ENCODE data around the gene KLHDC2.
A peak's percentile ranks its signal among the peaks of the same experiment; 100 is the strongest.

DNA sequence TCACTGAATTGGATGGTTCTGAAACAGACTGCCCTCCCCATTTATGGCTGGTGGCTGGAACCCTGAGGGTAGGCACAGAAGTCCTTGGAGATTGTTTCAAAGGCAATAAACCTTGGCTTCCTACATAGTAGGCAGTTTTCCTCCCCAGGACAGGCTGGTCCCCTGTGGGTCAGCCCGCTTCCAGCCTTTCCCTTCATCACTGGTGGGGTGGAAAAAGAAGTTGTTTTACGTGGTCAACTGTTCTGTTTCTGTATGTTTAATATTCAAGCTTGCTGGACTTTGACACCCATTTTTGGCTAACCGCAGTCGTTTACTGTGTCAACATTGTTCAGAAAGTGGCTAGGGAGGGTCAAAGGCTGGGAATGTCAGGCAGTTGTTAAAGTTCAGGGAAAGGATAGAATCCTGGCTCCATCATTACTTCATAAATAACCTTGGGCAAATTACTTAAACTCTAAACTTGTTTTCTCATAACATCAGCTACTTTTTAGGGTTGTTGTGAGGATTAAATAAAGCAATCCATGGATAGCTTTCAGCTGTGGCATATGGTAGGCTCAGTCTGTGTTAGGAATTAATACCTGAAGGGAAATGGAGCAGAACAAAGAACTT, 2.4 kb downstream of the KLHDC2 start:
- TF ChIP-seq, protein P1, sequence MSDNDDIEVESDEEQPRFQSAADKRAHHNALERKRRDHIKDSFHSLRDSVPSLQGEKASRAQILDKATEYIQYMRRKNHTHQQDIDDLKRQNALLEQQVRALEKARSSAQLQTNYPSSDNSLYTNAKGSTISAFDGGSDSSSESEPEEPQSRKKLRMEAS (IDR thresholded peaks at IDR 0.05): no peak
- peak in 1 of 2 experiments; percentile 37; a peak in 1 of 3 replicates for TF ChIP-seq POLR2A (IDR thresholded peaks at IDR 0.05; ENCODE audit: control extremely low read depth in 1 of 2, low read depth in 2 of 2, low read length in 2 of 2)
- TF ChIP-seq EZH2 (IDR thresholded peaks at IDR 0.05; ENCODE audit: low read depth, low read length, severe bottlenecking): no peak
- TF ChIP-seq, protein P2, sequence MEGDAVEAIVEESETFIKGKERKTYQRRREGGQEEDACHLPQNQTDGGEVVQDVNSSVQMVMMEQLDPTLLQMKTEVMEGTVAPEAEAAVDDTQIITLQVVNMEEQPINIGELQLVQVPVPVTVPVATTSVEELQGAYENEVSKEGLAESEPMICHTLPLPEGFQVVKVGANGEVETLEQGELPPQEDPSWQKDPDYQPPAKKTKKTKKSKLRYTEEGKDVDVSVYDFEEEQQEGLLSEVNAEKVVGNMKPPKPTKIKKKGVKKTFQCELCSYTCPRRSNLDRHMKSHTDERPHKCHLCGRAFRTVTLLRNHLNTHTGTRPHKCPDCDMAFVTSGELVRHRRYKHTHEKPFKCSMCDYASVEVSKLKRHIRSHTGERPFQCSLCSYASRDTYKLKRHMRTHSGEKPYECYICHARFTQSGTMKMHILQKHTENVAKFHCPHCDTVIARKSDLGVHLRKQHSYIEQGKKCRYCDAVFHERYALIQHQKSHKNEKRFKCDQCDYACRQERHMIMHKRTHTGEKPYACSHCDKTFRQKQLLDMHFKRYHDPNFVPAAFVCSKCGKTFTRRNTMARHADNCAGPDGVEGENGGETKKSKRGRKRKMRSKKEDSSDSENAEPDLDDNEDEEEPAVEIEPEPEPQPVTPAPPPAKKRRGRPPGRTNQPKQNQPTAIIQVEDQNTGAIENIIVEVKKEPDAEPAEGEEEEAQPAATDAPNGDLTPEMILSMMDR (IDR thresholded peaks at IDR 0.05; ENCODE audit: control extremely low read depth in 1 of 3, insufficient read depth in 1 of 3, low read depth in 1 of 3, low read length in 3 of 3): no peak
- TF ChIP-seq SRF (IDR thresholded peaks at IDR 0.05; ENCODE audit: low read depth, low read length): no peak

Data from H1 (cell line).